ENCODE measurements around the gene MYO10.

The MYO10 gene

DNA sequence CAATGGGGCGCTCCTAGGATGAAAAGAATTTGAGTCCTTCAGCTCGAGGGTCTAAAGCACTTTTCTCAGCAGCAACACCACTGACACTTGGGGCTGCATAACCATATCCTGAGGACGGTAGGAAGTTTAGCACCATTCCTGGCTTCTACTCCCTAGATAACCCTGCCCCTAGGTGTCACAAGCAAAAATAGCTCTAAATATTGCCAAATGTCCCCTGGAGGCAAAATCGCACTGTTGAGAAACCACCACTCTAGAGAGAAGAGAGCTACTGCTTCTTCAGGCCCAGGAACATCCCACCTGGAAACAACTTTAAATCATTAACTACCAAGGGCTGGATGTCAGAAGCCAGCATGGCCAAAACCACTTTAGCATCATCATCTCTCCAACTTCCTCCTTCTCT is 29.8 kb downstream of the MYO10 start:
- Histone ChIP-seq H3K4me3 (ENCODE audit: low read length) (no peak overlapping the region), H3K79me2 (ENCODE audit: low read length) (no peaks in the 10 kb centered on the region), H3K9ac (ENCODE audit: low read length) (no peak overlapping the region), H4K20me1 (ENCODE audit: insufficient read depth, low read length) (no peaks in the 10 kb centered on the region), H3K4me1 (ENCODE audit: low read length) (no peaks in the 10 kb centered on the region), H3K4me2 (ENCODE audit: low read length) (no peak overlapping the region), H3K27me3 (ENCODE audit: low read depth, low read length) (no peaks in the 10 kb centered on the region), H2AFZ (ENCODE audit: low read depth, low read length) (no peak overlapping the region), H3K36me3 (replicated peaks; ENCODE audit: low read depth, low read length) (no peaks in the 10 kb centered on the region), H3K27ac (ENCODE audit: low read length) (no peak overlapping the region), H3K9me3 (ENCODE audit: insufficient read depth, low read length) (no peaks in the 10 kb centered on the region)
- TF ChIP-seq EZH2phosphoT487 (IDR thresholded peaks at IDR 0.05; ENCODE audit: low read depth) (no peak), CTCF (IDR thresholded peaks at IDR 0.05; ENCODE audit: low read depth, low read length) (no peak)

DNA sequence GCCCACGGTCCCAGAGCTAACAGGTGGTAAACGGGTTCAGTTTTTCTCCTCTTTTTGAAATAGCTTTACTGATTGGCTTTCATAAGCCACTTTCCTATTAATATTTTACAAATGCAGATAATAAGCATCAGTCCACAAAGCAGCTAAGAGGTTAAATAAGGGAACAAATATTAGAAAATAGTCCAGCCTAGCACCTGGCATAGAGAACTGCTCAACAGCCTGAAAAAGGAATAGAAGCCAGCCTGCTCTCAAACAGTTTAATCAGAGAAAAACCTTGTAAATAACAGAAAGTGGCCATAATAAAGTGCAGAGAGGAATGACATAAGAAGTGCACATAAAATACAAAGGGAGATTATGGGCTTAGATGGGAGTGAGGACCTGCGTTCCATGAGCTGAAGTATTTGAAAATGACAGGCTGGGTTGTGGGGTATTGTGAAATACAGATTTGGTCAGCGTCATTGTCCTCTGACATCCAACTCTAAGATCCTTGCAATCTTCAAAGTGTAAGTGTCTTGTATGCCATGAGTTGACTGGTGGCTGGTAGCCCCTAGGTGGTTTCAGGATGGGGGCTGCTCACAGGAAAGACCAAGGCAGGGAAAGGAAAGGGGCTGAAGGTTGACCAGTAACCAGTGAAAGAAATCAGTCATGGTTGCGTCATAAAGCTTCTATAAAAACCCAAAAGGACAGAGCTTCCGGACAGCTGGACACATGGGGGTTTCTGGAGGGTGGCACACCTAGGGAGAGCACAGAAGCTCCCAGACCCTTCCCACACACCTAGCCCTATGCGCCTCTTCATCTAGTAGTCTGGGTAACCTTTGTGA is 32.4 kb downstream of the MYO10 start:
- Histone ChIP-seq H3K4me2 (ENCODE audit: low read length) (no peak overlapping the region), H3K79me2 (ENCODE audit: low read length) (no peaks in the 10 kb centered on the region), H3K4me1 (ENCODE audit: low read length) (no peaks in the 10 kb centered on the region), H3K9ac (ENCODE audit: low read length) (no peak overlapping the region), H2AFZ (ENCODE audit: low read depth, low read length) (no peak overlapping the region), H3K27me3 (ENCODE audit: low read depth, low read length) (no peaks in the 10 kb centered on the region), H3K4me3 (ENCODE audit: low read length) (no peak overlapping the region), H3K36me3 (replicated peaks; ENCODE audit: low read depth, low read length) (no peaks in the 10 kb centered on the region), H3K9me3 (ENCODE audit: insufficient read depth, low read length) (no peaks in the 10 kb centered on the region), H3K27ac (ENCODE audit: low read length) (no peak overlapping the region), H4K20me1 (ENCODE audit: insufficient read depth, low read length) (no peaks in the 10 kb centered on the region)
- TF ChIP-seq EZH2phosphoT487 (IDR thresholded peaks at IDR 0.05; ENCODE audit: low read depth) (no peak), CTCF (IDR thresholded peaks at IDR 0.05; ENCODE audit: low read depth, low read length) (no peak)

DNA sequence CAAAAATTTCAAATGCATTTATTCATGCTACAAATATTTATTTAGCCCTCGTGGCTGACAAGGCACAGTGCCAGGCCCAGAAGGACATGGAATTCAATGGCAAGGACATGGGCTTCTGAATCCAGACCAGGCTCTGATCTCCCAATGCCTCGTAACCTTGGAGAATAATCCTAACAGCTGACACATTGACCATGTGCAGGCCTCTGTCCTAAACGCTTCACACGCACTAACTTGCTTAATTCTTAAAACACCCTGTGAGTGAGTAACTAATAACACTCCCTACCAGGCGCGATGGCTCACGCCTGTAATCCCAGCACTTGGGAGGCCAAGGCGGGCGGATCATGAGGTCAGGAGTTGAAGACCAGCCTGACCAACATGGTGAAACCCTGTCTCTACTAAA is 33.2 kb downstream of the MYO10 start:
- no peaks in the 10 kb centered on the region for H3K27me3 ChIP-seq (ENCODE audit: low read depth, low read length)
- no peak overlapping the region for H3K4me2 ChIP-seq (ENCODE audit: low read length)
- no peaks in the 10 kb centered on the region for H3K36me3 ChIP-seq (replicated peaks; ENCODE audit: low read depth, low read length)
- H3K27ac ChIP-seq (ENCODE audit: low read length): no peak overlapping the region
- no peak overlapping the region for H2AFZ ChIP-seq (ENCODE audit: low read depth, low read length)
- H3K9me3 ChIP-seq (ENCODE audit: insufficient read depth, low read length): no peaks in the 10 kb centered on the region
- no peaks in the 10 kb centered on the region for H3K4me1 ChIP-seq (ENCODE audit: low read length)
- no peak overlapping the region for H3K4me3 ChIP-seq (ENCODE audit: low read length)
- no peaks in the 10 kb centered on the region for H3K79me2 ChIP-seq (ENCODE audit: low read length)
- H3K9ac ChIP-seq (ENCODE audit: low read length): no peak overlapping the region
- TF ChIP-seq CTCF (IDR thresholded peaks at IDR 0.05; ENCODE audit: low read depth, low read length) (no peak), EZH2phosphoT487 (IDR thresholded peaks at IDR 0.05; ENCODE audit: low read depth) (no peak)
- H4K20me1 ChIP-seq (ENCODE audit: insufficient read depth, low read length): no peaks in the 10 kb centered on the region

DNA sequence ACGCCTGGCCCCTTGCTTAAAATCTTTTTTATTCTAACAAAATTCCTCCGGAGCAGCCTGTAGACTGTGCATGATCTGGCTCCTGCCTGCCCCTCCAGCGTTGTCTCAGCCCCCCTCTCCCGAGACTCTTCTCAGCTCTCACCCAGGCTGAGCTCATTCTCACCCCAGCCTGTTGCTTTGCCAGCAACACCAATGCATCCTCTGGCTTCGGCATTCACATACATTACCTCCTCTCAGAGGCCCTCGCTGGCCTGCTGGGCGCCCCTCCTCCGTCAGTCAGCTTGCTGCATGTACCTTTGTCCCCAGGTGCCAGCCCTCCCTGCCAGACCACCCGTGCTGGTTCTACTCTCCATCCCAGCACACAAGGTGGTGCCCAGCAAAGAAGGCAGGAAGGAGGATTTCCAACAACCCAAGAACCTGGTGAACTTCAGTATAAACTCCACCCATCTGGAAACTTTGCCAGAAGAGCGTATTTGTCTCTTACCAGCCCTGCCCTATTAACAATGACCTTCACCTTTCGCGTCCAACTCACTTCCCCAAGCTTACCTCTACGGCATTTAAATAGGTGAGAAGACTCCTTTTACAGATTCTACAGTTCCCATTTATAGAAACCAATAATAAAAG is 35.0 kb downstream of the MYO10 start:
- no peaks in the 10 kb centered on the region for H3K36me3 ChIP-seq (replicated peaks; ENCODE audit: low read depth, low read length)
- no peak overlapping the region for H3K27ac ChIP-seq (ENCODE audit: low read length)
- no peaks in the 10 kb centered on the region for H4K20me1 ChIP-seq (ENCODE audit: insufficient read depth, low read length)
- no peak overlapping the region for H3K9ac ChIP-seq (ENCODE audit: low read length)
- no peak overlapping the region for H2AFZ ChIP-seq (ENCODE audit: low read depth, low read length)
- TF ChIP-seq EZH2phosphoT487 (IDR thresholded peaks at IDR 0.05; ENCODE audit: low read depth) (no peak), CTCF (IDR thresholded peaks at IDR 0.05; ENCODE audit: low read depth, low read length) (no peak)
- H3K4me3 ChIP-seq (ENCODE audit: low read length): no peak overlapping the region
- no peak overlapping the region for H3K4me2 ChIP-seq (ENCODE audit: low read length)
- H3K9me3 ChIP-seq (ENCODE audit: insufficient read depth, low read length): no peaks in the 10 kb centered on the region
- H3K27me3 ChIP-seq (ENCODE audit: low read depth, low read length): no peaks in the 10 kb centered on the region
- H3K79me2 ChIP-seq (ENCODE audit: low read length): no peaks in the 10 kb centered on the region
- H3K4me1 ChIP-seq (ENCODE audit: low read length): no peaks in the 10 kb centered on the region

Measured in OCI-LY3 (cell line).